Thyroid gland (tissue), 4 donors: ENCODE measurements around the gene EDC3.

Source experiments
- CTCF ChIP-seq, 6 experiments: fragments of 200-600 bp in 3 of 6; fragments of 450-650 bp in 3 of 6; sonication (generic) in 3 of 6; IDR thresholded peaks; one replicate each; pipeline ENCODE4 v1.5.1; 2016 to 2019; ENCODE audit warnings: antibody characterized with exemption in 6 of 6, mild to moderate bottlenecking in 2 of 6, inconsistent platforms in 1 of 6, moderate library complexity in 1 of 6
- POLR2A ChIP-seq, 2 donors: fragments of 450-650 bp; IDR thresholded peaks; one replicate each; pipeline ENCODE4 v1.6.1; 2017; ENCODE audit warnings: antibody characterized with exemption in 2 of 2, mild to moderate bottlenecking in 2 of 2, moderate library complexity in 1 of 2

GRCh38 chr15:74628949-74629348, 66.9 kb downstream of the EDC3 start:
- TF ChIP-seq POLR2A (IDR thresholded peaks at IDR 0.05) (no peak), CTCF (IDR thresholded peaks at IDR 0.05) (no peak)
